Endothelial cell (in vitro differentiated cells): ENCODE results near the gene TMEM101. TPM values are rescaled to one million over a fixed set of nuclear protein-coding genes. Genes with fewer than 3 reads are reported as not detected.

Experiments
- DNase-seq: peaks from one replicate; pipeline ENCODE4 v3.0.0; 2021; ENCODE audit warnings: low spot score
- H3K27ac Mint-ChIP-seq: one replicate; pipeline ENCODE4 v1.8.0; 2021; ENCODE audit warnings: mixed read lengths, inconsistent platforms; ENCODE audit not compliant: unreplicated experiment
- H3K27me3 Mint-ChIP-seq: one replicate; pipeline ENCODE4 v1.8.0; 2021; ENCODE audit warnings: mild to moderate bottlenecking, moderate library complexity, mixed read lengths, inconsistent platforms; ENCODE audit not compliant: unreplicated experiment
- H3K36me3 Mint-ChIP-seq: one replicate; pipeline ENCODE4 v1.8.0; 2021; ENCODE audit warnings: mild to moderate bottlenecking, low read depth, mixed read lengths, inconsistent platforms; ENCODE audit not compliant: unreplicated experiment
- H3K4me1 Mint-ChIP-seq: one replicate; pipeline ENCODE4 v1.8.0; 2021; ENCODE audit warnings: mild to moderate bottlenecking, mixed read lengths, inconsistent platforms; ENCODE audit not compliant: unreplicated experiment
- H3K4me3 Mint-ChIP-seq: one replicate; pipeline ENCODE4 v1.8.0; 2021; ENCODE audit warnings: mild to moderate bottlenecking, mixed read lengths, inconsistent platforms; ENCODE audit not compliant: unreplicated experiment
- H3K9me3 Mint-ChIP-seq: one replicate; pipeline ENCODE4 v1.8.0; 2021; ENCODE audit warnings: mixed read lengths, inconsistent platforms; ENCODE audit not compliant: unreplicated experiment
- CTCF ChIP-seq: fragments of 200-600 bp; sonication (generic); IDR thresholded peaks from one replicate; pipeline ENCODE4 v1.5.0; 2021; ENCODE audit warnings: antibody characterized with exemption; ENCODE audit not compliant: unreplicated experiment
- total RNA-seq: library from RNA; stranded (reverse); fragmentation: NEBNext Ultra II Directional; extraction: Animal tissue kit (Norgen Biotek cat#: 25700); gene quantifications from one replicate; pipeline ENCODE4 v1.2.1, GENCODE V29; 2021; ENCODE audit not compliant: unreplicated experiment

TMEM101 gene
- total RNA-seq, 1 donor from 2014 or later = 32.1 TPM

- peaks cover 36% of the 10 kb centered on the region for H3K36me3 Mint-ChIP-seq
These were observed 19.2 kb upstream of the TMEM101 start for GRCh38 chr17:44033861-44034408.

GRCh38 chr17:44030482-44030881 is 15.7 kb upstream of the TMEM101 start:
- Mint-ChIP-seq H3K27me3 (peaks cover 2% of the 10 kb centered on the region), H3K4me1 (peaks cover 20% of the 10 kb centered on the region), H3K4me3 (no peak overlapping the region), H3K36me3 (peaks cover 26% of the 10 kb centered on the region), H3K9me3 (no peaks in the 10 kb centered on the region), H3K27ac (no peak overlapping the region)
- no peak for TF ChIP-seq CTCF
- no peak for DNase-seq

More at GRCh38 chr17:44033861-44034408, 19.2 kb upstream of the TMEM101 start:
- peak overlapping the region; percentile 33 for H3K27ac Mint-ChIP-seq
- H3K4me1 Mint-ChIP-seq = peaks cover 19% of the 10 kb centered on the region
- DNase-seq = no peak
- no peak overlapping the region for H3K4me3 Mint-ChIP-seq
- H3K9me3 Mint-ChIP-seq = no peaks in the 10 kb centered on the region
- no peak for TF ChIP-seq CTCF
- peaks cover 2% of the 10 kb centered on the region for H3K27me3 Mint-ChIP-seq

DNA sequence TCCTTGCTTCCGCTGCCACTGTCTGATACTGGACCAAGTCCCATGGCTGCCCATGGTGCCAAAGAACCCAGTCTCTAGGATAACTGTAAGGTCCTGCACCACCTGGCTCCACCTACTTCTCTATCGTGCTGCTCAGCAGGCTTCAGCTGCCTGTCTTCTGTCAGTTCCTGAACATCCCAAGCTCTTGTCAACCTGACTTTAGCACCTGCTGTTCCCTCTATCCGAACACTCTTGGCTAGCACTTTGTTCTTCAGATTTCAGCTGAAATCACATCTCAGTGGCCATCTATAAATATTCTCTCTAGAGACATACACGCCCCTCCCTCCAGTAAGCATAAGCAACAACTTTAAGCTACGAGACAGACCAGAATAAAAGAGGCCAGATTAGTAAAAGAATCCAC is 15.0 kb upstream of the TMEM101 start:
- DNase-seq = no peak
- peaks cover 2% of the 10 kb centered on the region for H3K27me3 Mint-ChIP-seq
- peak overlapping the region; percentile 2 for H3K27ac Mint-ChIP-seq

GRCh38 chr17:44024853-44025252 is 10.1 kb upstream of the TMEM101 start:
- TF ChIP-seq CTCF = no peak
- H3K27ac Mint-ChIP-seq = no peak overlapping the region
- H3K27me3 Mint-ChIP-seq = peaks cover 2% of the 10 kb centered on the region
- H3K9me3 Mint-ChIP-seq = no peaks in the 10 kb centered on the region
- H3K4me3 Mint-ChIP-seq = no peak overlapping the region
- H3K36me3 Mint-ChIP-seq = peaks cover 13% of the 10 kb centered on the region
- no peak for DNase-seq
- peaks cover 30% of the 10 kb centered on the region for H3K4me1 Mint-ChIP-seq

More for the DNA sequence above, 15.0 kb upstream of the TMEM101 start:
- H3K4me3 Mint-ChIP-seq = no peak overlapping the region
- H3K4me1 Mint-ChIP-seq = peaks cover 23% of the 10 kb centered on the region
- H3K9me3 Mint-ChIP-seq = no peaks in the 10 kb centered on the region
- no peak for TF ChIP-seq CTCF
- peaks cover 26% of the 10 kb centered on the region for H3K36me3 Mint-ChIP-seq

DNA sequence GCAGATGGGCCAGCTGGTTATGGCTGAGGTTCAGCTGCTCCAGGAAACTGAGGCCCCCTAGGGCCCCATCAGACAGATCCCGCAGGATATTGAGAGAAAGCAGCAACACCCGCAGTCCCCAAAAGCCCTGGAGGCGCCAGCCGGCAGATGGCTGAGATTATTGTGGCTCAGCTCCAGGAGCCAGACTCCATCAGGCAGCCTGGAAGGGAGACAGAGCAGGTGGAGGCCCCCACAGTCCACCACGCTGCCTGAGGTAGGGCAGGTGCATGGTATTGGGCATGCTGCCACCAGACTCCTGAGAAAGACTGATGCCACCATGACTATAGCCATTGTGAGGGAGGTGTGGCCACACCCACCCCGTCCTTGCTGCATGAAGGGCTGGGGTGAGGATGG is 9.5 kb upstream of the TMEM101 start:
- Mint-ChIP-seq H3K36me3 (peaks cover 9% of the 10 kb centered on the region), H3K9me3 (no peaks in the 10 kb centered on the region), H3K27ac (no peak overlapping the region), H3K27me3 (peaks cover under 1% of the 10 kb centered on the region), H3K4me3 (no peak overlapping the region), H3K4me1 (peaks cover 24% of the 10 kb centered on the region)
- no peak for DNase-seq
- TF ChIP-seq CTCF = no peak
